Sigmoid colon (tissue), 7 donors: Measurements from ENCODE around the gene KEL. TPM values are rescaled to one million over a fixed set of nuclear protein-coding genes. Genes with fewer than 3 reads are reported as not detected.

ENCODE experiments used
- DNase-seq: peaks from one replicate; pipeline ENCODE4 v3.0.0-alpha.2; 2019
- H3K27ac ChIP-seq, 4 donors: fragments of 200-600 bp; sonication (generic); one replicate each; pipeline ENCODE4 v1.5.1; 2016 to 2019; ENCODE audit warnings: mild to moderate bottlenecking in 1 of 4
- H3K27me3 ChIP-seq, 3 donors: fragments of 200-600 bp; sonication (generic); one replicate each; pipeline ENCODE4 v1.5.1; 2019; ENCODE audit warnings: mild to moderate bottlenecking in 1 of 3
- H3K36me3 ChIP-seq, 4 donors: fragments of 200-600 bp; sonication (generic); one replicate each; pipeline ENCODE4 v1.5.1; 2016 to 2019
- H3K4me1 ChIP-seq, 4 donors: fragments of 200-600 bp; sonication (generic); one replicate each; pipeline ENCODE4 v1.5.1; 2017 to 2019
- H3K4me3 ChIP-seq, 4 donors: fragments of 200-600 bp; sonication (generic); one replicate each; pipeline ENCODE4 v1.5.1; 2017 to 2019; ENCODE audit warnings: mild to moderate bottlenecking in 2 of 4, moderate library complexity in 1 of 4
- H3K9me3 ChIP-seq, 4 donors: fragments of 200-600 bp in 3 of 4; sonication (generic) in 3 of 4; one replicate each; pipeline versions ENCODE4 v1.5.1 to v1.6.1; 2013 to 2019
- CTCF ChIP-seq, 4 experiments: fragments of 450-650 bp in 3 of 4; fragments of 200-600 bp in 1 of 4; IDR thresholded peaks; one replicate each; pipeline ENCODE4 v1.5.1; 2016 to 2019; ENCODE audit warnings: antibody characterized with exemption in 4 of 4, mild to moderate bottlenecking in 3 of 4, moderate library complexity in 2 of 4
- EP300 ChIP-seq, 4 donors: sonication (generic); formaldehyde crosslinking; IDR thresholded peaks; one replicate each; pipeline ENCODE4 v1.6.1; 2017; ENCODE audit warnings: antibody characterized with exemption in 4 of 4
- POLR2A ChIP-seq, 2 donors: fragments of 450-650 bp; IDR thresholded peaks; one replicate each; pipeline ENCODE4 v1.6.1; 2016; ENCODE audit warnings: antibody characterized with exemption in 2 of 2, mild to moderate bottlenecking in 2 of 2, moderate library complexity in 2 of 2
- POLR2AphosphoS5 ChIP-seq, 4 donors: sonication (generic); formaldehyde crosslinking; IDR thresholded peaks; one replicate each; pipeline ENCODE4 v1.6.1; 2017; ENCODE audit warnings: antibody characterized with exemption in 4 of 4
- WGBS, 2 donors: extraction: QIAGEN DNeasy Blood & Tissue Kit; methylation state at CpG; one replicate each; pipeline ENCODE4 v1.1.7; 2013; 5-methylcytosine and 5-hydroxymethylcytosine counted together
- intact Hi-C: fragments of 100-400 bp; cut with DNase I; formaldehyde crosslinking; loops from one replicate; pipeline ENCODE4 v1.15.1; 2023
- polyA plus RNA-seq, 3 donors: library from polyadenylated mRNA; stranded (reverse); fragments of 200-250 nt; gene quantifications; one replicate each; pipeline ENCODE4 v1.2.3, GENCODE V29; 2013
- total RNA-seq, 4 donors: library from RNA; depleted of rRNA; stranded (reverse); fragments of >200 nt; gene quantifications; one replicate each; pipeline ENCODE4 v1.1.0, GENCODE V29; 2016
- donor health status: healthy with polysubstance abuse.
- donor health status: Bipolar disorder and iron deficiency.
- donor health status: healthy.

KEL gene
- total and polyA plus RNA-seq, 7 donors, result 0.28 to 0.69 TPM; not detected in 5

GRCh38 chr7:142925413-142925812 lies 36.8 kb downstream of the KEL start:
- H3K27me3 ChIP-seq, result no peaks in the 10 kb centered on the region
- H3K27ac ChIP-seq, result no peak overlapping the region
- DNase-seq, result no peak
- H3K4me1 ChIP-seq, result no peaks in the 10 kb centered on the region
- 76 to 84% methylated on average over 12 of the region's 12 CpGs for WGBS, 2 donors
- no peak overlapping the region for H3K4me3 ChIP-seq
- no peaks in the 10 kb centered on the region for H3K36me3 ChIP-seq
- no peaks in the 10 kb centered on the region for H3K9me3 ChIP-seq
- intact Hi-C loops, result no loop called here
- TF ChIP-seq POLR2A (IDR thresholded peaks at IDR 0.05) (no peak), CTCF (IDR thresholded peaks at IDR 0.05) (no peak), EP300 (IDR thresholded peaks at IDR 0.05) (no peak), POLR2AphosphoS5 (IDR thresholded peaks at IDR 0.05) (no peak)

GRCh38 chr7:142923391-142923790 lies 38.8 kb downstream of the KEL start:
- H3K27ac ChIP-seq, result no peak overlapping the region
- no peak for TF ChIP-seq CTCF (IDR thresholded peaks at IDR 0.05)
- intact Hi-C loops, result no loop called here
- H3K4me3 ChIP-seq, result no peak overlapping the region
- H3K9me3 ChIP-seq, result no peaks in the 10 kb centered on the region
- H3K4me1 ChIP-seq, result no peaks in the 10 kb centered on the region
- no peak for DNase-seq
- H3K36me3 ChIP-seq, result no peaks in the 10 kb centered on the region
- no peaks in the 10 kb centered on the region for H3K27me3 ChIP-seq
- WGBS, 2 donors, result 44 to 60% methylated on average over 2 of the region's 2 CpGs

- Histone ChIP-seq H3K27me3 (no peaks in the 10 kb centered on the region), H3K36me3 (no peaks in the 10 kb centered on the region), H3K4me1 (no peaks in the 10 kb centered on the region), H3K4me3 (no peak overlapping the region), H3K9me3 (no peaks in the 10 kb centered on the region), H3K27ac (no peak overlapping the region)
- no peak for DNase-seq
- 86 to 90% methylated on average over 3 of the region's 3 CpGs for WGBS, 2 donors
- TF ChIP-seq CTCF (IDR thresholded peaks at IDR 0.05) (no peak), POLR2AphosphoS5 (IDR thresholded peaks at IDR 0.05) (no peak), EP300 (IDR thresholded peaks at IDR 0.05) (no peak), POLR2A (IDR thresholded peaks at IDR 0.05) (no peak)
- intact Hi-C loops, result no loop called here
Observed at GRCh38 chr7:142919656-142920055, 42.5 kb downstream of the KEL start.

GRCh38 chr7:142918901-142919300 lies 43.3 kb downstream of the KEL start:
- intact Hi-C loops, result no loop called here
- DNase-seq, result no peak
- Histone ChIP-seq H3K4me3 (no peak overlapping the region), H3K4me1 (no peaks in the 10 kb centered on the region), H3K36me3 (no peaks in the 10 kb centered on the region), H3K27ac (no peak overlapping the region), H3K27me3 (no peaks in the 10 kb centered on the region), H3K9me3 (no peaks in the 10 kb centered on the region)
- WGBS, 2 donors, result 89 to 93% methylated on average over 2 of the region's 2 CpGs
- TF ChIP-seq POLR2AphosphoS5 (IDR thresholded peaks at IDR 0.05), result no peak
- TF ChIP-seq EP300 (IDR thresholded peaks at IDR 0.05), result no peak
- TF ChIP-seq CTCF (IDR thresholded peaks at IDR 0.05), result no peak

- no peak for DNase-seq
- no peaks in the 10 kb centered on the region for H3K27me3 ChIP-seq
- WGBS, 2 donors, result 69 to 86% methylated on average over 3 of the region's 3 CpGs
- no peaks in the 10 kb centered on the region for H3K36me3 ChIP-seq
- no peak for TF ChIP-seq POLR2AphosphoS5 (IDR thresholded peaks at IDR 0.05)
- no peak for TF ChIP-seq CTCF (IDR thresholded peaks at IDR 0.05)
- TF ChIP-seq EP300 (IDR thresholded peaks at IDR 0.05), result no peak
- no peak for TF ChIP-seq POLR2A (IDR thresholded peaks at IDR 0.05)
- no peaks in the 10 kb centered on the region for H3K4me1 ChIP-seq
- intact Hi-C loops, result no loop called here
- no peak overlapping the region for H3K27ac ChIP-seq
- H3K4me3 ChIP-seq, result no peak overlapping the region
- H3K9me3 ChIP-seq, result no peaks in the 10 kb centered on the region
Observed at GRCh38 chr7:142917447-142917846, 44.7 kb downstream of the KEL start.
